Brain microvascular endothelial cell (primary cell): ENCODE results near the gene ZXDA.
"Not testable (repeated sequence)": the region's sequence is repeated elsewhere in the genome, so short reads cannot be mapped to it uniquely, and the experiment has no call there.

Experiments
- DNase-seq: peaks from one replicate; pipeline ENCODE4 v3.0.0-alpha.2; 2020
- H3K27ac ChIP-seq: fragments of 250-450 bp; sonication (Bioruptor Pico); 2 replicates; pipeline ENCODE4 v1.5.1; 2020; ENCODE audit warnings: mild to moderate bottlenecking, moderate library complexity
- H3K27me3 ChIP-seq: fragments of 250-450 bp; sonication (Bioruptor Pico); replicated peaks from 2 replicates; pipeline ENCODE4 v1.5.1; 2020; ENCODE audit warnings: mild to moderate bottlenecking
- H3K36me3 ChIP-seq: fragments of 250-450 bp; sonication (Bioruptor Pico); replicated peaks from 2 replicates; pipeline ENCODE4 v1.5.1; 2020; ENCODE audit warnings: mild to moderate bottlenecking
- H3K4me3 ChIP-seq: 2 replicates; pipeline ENCODE4 v1.5.1; 2011; ENCODE audit warnings: low read depth, mild to moderate bottlenecking, control low read depth, low read length, moderate library complexity
- in situ Hi-C: cut with HindIII; loops from 2 replicates; pipeline ENCODE4 v1.10.0; 2017; ENCODE audit warnings: low sequenced_read_pairs, low pct_ligation_motif_present
- TF ChIP-seq, protein P1 (sequence below): IDR thresholded peaks from 2 replicates; pipeline ENCODE4 v1.5.1; 2011; ENCODE audit warnings: low read depth, mild to moderate bottlenecking, moderate library complexity, low read length, control low read depth, inconsistent platforms; ENCODE audit errors: missing control alignments

Gene ZXDA

DNA sequence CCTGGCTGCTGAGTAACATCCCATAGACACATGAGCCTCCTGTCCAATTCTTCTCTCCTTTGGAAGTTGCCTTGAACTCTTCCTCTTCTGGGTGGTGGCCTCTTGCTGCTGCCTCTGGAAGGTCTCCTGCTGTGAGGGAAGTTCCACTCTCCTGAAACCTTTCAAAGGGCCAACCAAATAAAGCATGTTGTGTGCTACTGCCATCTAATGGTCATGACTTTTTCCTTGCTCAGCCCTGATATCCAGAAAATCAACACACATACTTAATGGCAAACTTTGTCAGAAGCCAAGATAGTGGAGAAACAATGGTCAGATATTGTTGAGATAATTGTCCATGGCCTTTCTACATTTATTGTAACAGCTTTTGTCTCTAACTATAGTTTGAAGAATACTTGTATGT, 19.1 kb upstream of the ZXDA start:
- TF ChIP-seq, protein P1, sequence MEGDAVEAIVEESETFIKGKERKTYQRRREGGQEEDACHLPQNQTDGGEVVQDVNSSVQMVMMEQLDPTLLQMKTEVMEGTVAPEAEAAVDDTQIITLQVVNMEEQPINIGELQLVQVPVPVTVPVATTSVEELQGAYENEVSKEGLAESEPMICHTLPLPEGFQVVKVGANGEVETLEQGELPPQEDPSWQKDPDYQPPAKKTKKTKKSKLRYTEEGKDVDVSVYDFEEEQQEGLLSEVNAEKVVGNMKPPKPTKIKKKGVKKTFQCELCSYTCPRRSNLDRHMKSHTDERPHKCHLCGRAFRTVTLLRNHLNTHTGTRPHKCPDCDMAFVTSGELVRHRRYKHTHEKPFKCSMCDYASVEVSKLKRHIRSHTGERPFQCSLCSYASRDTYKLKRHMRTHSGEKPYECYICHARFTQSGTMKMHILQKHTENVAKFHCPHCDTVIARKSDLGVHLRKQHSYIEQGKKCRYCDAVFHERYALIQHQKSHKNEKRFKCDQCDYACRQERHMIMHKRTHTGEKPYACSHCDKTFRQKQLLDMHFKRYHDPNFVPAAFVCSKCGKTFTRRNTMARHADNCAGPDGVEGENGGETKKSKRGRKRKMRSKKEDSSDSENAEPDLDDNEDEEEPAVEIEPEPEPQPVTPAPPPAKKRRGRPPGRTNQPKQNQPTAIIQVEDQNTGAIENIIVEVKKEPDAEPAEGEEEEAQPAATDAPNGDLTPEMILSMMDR = peak; percentile 42
- Histone ChIP-seq H3K36me3 (no peaks in the 10 kb centered on the region), H3K27ac (no peak overlapping the region), H3K27me3 (no peaks in the 10 kb centered on the region), H3K4me3 (no peak overlapping the region)
- DNase-seq = no peak
- in situ Hi-C loops = no loop called here

DNA sequence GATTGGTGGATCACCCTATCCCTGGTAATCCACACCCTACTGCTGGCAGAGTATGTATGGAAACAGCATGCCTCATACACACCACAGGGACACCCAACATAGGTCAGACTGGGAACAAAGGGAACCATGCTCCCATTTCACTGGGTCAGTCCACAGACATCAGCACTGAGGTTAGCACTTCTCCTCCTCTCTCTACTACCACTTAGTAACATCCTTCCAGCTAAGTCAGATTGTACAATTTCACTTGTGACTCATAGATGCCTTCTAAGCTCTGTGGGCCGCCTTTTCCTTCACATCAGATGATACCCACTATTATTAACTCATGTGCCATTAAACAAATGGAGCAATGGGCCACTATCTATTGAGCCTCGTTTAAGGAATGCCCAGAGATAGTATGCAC, 15.5 kb upstream of the ZXDA start:
- Histone ChIP-seq H3K27me3 (no peaks in the 10 kb centered on the region), H3K27ac (no peak overlapping the region), H3K4me3 (no peak overlapping the region), H3K36me3 (no peaks in the 10 kb centered on the region)
- no peak for DNase-seq
- in situ Hi-C loops = no loop called here
- TF ChIP-seq, protein P1 = no peak

DNA sequence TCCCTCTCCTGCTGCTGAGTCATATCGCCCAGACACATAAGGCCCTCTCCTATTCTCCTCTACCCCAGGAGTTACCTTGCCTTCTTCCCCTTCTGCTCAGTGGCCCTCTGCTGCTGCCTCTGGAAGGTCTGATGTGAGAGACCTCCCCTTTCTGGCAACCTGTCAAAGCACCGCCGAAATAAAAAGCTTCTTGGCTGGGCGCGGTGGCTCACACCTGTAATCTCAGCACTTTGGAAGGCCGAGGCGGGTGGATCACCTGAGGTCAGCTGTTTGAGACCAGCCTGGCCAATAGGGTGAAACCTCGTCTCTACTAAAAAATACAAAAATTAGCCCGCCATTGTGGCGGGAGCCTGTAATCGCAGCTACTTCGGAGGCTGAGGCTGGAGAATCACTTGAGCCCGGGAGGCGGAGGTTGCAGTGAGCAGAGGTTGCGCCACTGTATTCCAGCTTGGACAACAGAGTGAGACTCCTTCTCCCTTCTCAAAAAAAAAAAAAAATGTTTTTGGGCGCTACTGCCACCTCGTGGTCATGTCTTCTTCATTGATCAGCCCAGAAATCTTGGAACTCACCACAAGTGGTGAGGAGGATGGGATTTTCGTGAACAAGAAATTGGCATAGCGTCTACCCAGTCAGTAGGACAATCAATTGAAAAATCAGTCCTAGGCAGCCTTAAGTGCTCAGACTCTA, 8.6 kb upstream of the ZXDA start:
- H3K27me3 ChIP-seq = no peaks in the 10 kb centered on the region
- H3K36me3 ChIP-seq = no peaks in the 10 kb centered on the region
- H3K27ac ChIP-seq = no peak overlapping the region
- DNase-seq = no peak
- in situ Hi-C loops = no loop called here
- TF ChIP-seq, protein P1 = peak; percentile 54
- H3K4me3 ChIP-seq = no peak overlapping the region

DNA sequence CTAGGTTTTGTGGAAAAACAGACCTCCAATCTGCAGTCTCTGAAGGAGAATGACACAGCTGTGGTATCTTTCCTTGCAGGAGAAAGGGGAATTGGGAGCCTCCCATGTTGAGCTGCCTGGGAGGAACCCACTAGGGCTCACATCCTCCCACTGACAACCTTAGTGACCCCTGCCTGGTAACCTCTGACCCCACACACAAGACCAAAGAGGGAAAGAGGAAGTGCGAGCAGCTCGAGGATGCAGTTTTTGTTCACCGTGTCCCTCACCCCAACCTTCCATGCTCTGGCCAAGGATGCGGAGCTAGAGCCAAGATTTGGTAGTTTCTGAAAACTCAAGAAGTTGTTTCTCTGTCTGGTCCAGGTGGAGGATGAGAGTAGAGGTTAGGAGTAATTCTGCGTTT, 5.4 kb upstream of the ZXDA start:
- DNase-seq = no peak
- no peaks in the 10 kb centered on the region for H3K27me3 ChIP-seq

DNA sequence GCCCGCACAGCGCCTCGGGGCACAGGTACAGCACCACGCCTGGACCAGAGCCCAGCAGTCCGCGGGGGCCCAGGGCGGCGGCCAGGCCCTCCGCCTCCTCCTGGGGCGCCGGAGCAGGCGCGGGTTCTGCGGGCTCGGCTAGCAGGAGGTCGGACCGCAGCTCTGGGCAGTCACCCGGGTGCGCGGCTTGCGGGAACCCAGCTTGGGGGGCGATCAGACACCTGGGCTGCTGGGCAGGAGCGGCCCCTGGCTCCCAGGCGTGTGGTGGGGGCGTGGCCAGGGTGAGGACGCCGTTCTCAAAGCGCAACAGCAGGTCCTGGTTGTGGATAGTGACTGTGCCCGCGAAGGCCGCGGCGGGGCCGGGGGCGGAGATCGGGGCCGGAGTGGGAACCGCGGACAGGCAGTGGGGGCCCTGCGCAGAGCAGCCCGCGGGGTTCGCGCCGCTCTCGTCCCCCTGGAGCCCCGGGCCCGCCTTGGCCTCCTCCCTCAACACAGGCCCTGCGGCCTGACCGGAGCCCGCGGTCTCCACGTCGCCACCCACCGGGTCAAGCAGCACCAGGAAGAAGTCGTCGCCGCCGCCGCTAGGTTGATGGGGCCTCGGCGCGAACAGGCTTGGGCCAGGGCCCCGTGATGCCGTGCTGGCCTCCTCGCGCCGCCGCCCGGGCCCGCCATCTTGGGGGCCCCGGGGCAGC, 517 bp downstream of the ZXDA start:
- H3K36me3 ChIP-seq, in situ Hi-C loops: not testable (repeated sequence)

More for the DNA sequence above, 5.4 kb upstream of the ZXDA start:
- Histone ChIP-seq H3K4me3 (no peak overlapping the region), H3K36me3 (no peaks in the 10 kb centered on the region), H3K27ac (no peak overlapping the region)
- TF ChIP-seq, protein P1 = no peak
- in situ Hi-C loops = no loop called here

DNA sequence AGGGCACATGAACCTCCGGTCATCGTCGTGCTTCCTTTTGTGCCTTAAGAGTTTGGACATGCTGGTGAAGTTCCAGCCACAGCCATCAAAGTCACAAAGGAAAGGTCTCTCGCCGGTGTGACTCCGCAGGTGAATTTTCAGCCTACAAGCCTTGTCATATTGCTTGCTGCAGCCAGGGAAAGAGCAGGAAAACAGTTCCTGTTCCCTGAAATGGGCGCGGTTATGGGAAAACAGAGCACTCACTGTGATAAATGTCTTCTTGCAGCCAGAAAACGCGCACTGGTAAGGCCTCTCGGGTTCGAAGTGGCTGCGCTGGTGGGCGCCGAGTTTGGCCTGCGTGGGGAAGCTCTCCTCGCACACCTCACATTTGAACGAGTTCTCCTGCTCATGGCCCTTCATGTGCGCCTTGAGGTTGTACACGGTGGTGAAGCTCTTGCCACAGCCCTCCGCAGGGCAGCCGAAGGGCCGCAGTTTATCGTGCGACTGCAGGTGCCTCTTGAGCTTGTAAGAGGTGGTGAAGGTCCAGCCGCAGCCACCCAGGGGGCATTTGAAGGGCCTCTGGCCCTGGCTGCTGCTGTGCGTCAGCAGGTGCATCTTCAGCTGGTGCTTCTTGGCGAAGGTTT, 1.2 kb downstream of the ZXDA start:
- H3K4me3 ChIP-seq = peak overlapping the region; percentile 48
- H3K36me3 ChIP-seq, H3K27me3 ChIP-seq, H3K27ac ChIP-seq, in situ Hi-C loops, DNase-seq: not testable (repeated sequence)

More for the DNA sequence above, 517 bp downstream of the ZXDA start:
- peak overlapping the region; percentile 48 for H3K4me3 ChIP-seq
- not testable (repeated sequence) for H3K27me3 ChIP-seq, DNase-seq
- peak overlapping the region; percentile 74 for H3K27ac ChIP-seq
